ENCODE measurements around the gene ZNF366. TPM values are rescaled to one million over a fixed set of nuclear protein-coding genes. Genes with fewer than 3 reads are reported as not detected.

Gene ZNF366
- total RNA-seq, 1 donor from 2014 or later = 8.1 TPM

DNA sequence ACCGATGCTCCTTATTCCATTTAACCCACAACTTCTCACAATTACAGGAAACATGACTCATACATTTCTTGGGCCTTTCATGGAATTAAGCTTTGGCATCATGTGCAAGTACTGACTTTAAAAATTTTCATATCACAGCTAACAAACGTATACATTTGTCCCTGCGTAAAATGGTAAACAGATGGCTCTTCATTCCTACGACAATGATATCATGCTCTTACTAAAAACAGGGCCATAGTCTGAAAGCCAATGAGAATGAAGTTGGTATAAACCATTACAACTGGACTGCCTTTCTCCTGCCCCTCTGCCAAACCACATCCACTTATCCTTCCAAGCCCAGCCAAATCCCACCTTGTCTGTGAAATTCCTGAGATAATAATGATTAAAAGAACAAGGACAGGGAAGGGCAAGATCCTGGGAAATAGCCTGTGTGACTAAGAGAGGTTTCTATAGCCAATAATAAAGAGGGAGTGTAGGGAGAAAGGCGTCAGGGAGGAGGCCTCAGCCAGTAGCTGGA, 44.9 kb upstream of the ZNF366 start:
- no peaks in the 10 kb centered on the region for H3K36me3 ChIP-seq
- H3K4me1 ChIP-seq = peaks cover 22% of the 10 kb centered on the region
- no peaks in the 10 kb centered on the region for H3K27me3 ChIP-seq (ENCODE audit: low read depth)
- H3K9me3 ChIP-seq (replicated peaks) = no peaks in the 10 kb centered on the region
- no peak overlapping the region for H3K27ac ChIP-seq (replicated peaks)
- H3K4me3 ChIP-seq = no peak overlapping the region
- intact Hi-C loops (cut with micrococcal nuclease) = loop anchor here (5.0 kb wide), 1 partner anchor 300 kb away; no protein-coding TSS in a partner anchor
- TF ChIP-seq, protein P1, sequence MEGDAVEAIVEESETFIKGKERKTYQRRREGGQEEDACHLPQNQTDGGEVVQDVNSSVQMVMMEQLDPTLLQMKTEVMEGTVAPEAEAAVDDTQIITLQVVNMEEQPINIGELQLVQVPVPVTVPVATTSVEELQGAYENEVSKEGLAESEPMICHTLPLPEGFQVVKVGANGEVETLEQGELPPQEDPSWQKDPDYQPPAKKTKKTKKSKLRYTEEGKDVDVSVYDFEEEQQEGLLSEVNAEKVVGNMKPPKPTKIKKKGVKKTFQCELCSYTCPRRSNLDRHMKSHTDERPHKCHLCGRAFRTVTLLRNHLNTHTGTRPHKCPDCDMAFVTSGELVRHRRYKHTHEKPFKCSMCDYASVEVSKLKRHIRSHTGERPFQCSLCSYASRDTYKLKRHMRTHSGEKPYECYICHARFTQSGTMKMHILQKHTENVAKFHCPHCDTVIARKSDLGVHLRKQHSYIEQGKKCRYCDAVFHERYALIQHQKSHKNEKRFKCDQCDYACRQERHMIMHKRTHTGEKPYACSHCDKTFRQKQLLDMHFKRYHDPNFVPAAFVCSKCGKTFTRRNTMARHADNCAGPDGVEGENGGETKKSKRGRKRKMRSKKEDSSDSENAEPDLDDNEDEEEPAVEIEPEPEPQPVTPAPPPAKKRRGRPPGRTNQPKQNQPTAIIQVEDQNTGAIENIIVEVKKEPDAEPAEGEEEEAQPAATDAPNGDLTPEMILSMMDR (IDR thresholded peaks at IDR 0.05; ENCODE audit: borderline replicate concordance) = no peak
- DNase-seq = no peak

DNA sequence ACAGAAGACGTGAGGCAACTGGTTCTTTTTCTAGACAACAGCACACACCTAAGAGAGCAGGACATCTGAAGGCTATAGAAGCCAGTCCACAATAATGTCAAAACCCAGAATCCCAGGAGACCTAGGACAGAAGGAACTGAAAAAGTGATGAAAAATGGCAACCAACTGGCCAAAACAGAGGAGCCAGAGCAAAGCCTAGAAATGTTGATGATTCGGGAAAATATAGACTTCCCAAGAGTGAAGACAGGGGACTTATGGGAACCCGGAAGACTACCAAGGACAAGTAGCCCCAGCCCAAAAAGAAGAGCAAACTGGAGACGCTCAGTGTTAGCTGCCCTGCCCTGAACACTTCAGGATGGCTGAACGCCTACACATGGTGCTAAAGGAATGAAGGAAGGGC, 43.4 kb upstream of the ZNF366 start:
- Histone ChIP-seq H3K4me3 (no peak overlapping the region), H3K4me1 (peaks cover 7% of the 10 kb centered on the region), H3K36me3 (no peaks in the 10 kb centered on the region), H3K27ac (replicated peaks) (no peak overlapping the region), H3K27me3 (ENCODE audit: low read depth) (no peaks in the 10 kb centered on the region), H3K9me3 (replicated peaks) (peaks cover 5% of the 10 kb centered on the region)
- TF ChIP-seq, protein P1 (IDR thresholded peaks at IDR 0.05; ENCODE audit: borderline replicate concordance) = no peak
- intact Hi-C loops (cut with micrococcal nuclease) = loop anchor here (5.0 kb wide), 1 partner anchor 298 kb away; no protein-coding TSS in a partner anchor
- no peak for DNase-seq

DNA sequence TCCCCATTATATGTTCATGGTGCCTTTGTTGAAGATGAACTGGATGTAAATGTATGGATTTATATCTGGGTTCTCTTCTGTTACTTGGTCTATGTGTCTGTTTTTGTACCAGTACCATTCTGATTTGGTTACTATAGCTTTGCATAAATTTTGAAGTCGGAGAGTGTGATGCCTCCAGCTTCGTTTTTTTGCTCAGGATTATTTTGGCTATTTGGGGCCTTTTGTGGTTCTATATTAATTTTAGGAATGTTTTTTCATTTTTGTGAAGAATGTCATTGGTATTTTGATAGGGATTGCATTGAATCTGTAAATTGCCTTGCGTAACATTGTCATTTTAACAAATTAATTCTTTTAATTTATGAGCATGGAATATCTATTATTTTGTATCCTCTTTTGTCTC, 36.6 kb upstream of the ZNF366 start:
- no peak for DNase-seq
- Histone ChIP-seq H3K36me3 (no peaks in the 10 kb centered on the region), H3K27me3 (ENCODE audit: low read depth) (no peaks in the 10 kb centered on the region), H3K9me3 (replicated peaks) (peaks cover 14% of the 10 kb centered on the region), H3K4me1 (no peaks in the 10 kb centered on the region), H3K27ac (replicated peaks) (no peak overlapping the region), H3K4me3 (no peak overlapping the region)
- intact Hi-C loops (cut with micrococcal nuclease) = no loop called here
- TF ChIP-seq, protein P1 (IDR thresholded peaks at IDR 0.05; ENCODE audit: borderline replicate concordance) = no peak

DNA sequence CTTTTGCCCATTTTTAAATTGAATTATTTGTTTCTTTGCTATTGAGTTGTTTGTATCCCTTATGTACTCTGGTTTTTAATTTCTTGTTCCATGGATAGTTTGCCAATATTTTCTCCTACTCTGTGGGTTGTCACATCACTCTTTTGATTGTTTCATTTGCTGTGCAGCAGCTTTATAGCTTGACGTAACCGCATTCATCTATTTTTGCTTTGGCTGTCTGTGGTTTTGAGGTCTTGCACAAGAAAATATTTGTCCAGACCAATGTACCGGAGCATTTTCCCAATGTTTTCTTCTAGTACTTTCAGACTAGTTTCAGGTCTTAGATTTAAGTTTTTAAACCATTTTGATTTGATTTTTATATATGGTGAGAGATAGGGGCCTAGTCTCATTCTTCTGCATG, 36.2 kb upstream of the ZNF366 start:
- intact Hi-C loops (cut with micrococcal nuclease) = no loop called here
- Histone ChIP-seq H3K27me3 (ENCODE audit: low read depth) (no peaks in the 10 kb centered on the region), H3K27ac (replicated peaks) (no peak overlapping the region), H3K36me3 (no peaks in the 10 kb centered on the region), H3K4me3 (no peak overlapping the region), H3K4me1 (no peaks in the 10 kb centered on the region), H3K9me3 (replicated peaks) (peaks cover 14% of the 10 kb centered on the region)
- TF ChIP-seq, protein P1 (IDR thresholded peaks at IDR 0.05; ENCODE audit: borderline replicate concordance) = no peak
- no peak for DNase-seq

DNA sequence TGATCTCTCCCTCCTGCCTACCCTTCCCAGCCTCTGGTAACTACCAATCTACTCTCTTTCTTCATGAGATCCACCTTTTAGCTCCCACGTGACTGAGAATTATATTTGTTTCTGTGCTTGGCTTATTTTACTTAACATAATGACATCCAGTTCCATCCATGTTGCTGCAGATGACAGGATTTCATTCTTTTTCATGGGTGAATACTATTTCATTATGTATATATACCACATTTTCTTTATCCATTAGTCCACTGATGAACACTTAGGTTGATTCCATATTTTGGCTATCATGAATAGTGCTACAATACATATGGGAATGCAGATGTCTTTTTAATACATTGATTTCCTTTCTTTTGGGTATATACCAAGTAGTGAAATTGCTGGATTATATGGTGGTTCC, 35.5 kb upstream of the ZNF366 start:
- Histone ChIP-seq H3K4me1 (no peaks in the 10 kb centered on the region), H3K27me3 (ENCODE audit: low read depth) (no peaks in the 10 kb centered on the region), H3K9me3 (replicated peaks) (peaks cover 14% of the 10 kb centered on the region), H3K4me3 (no peak overlapping the region), H3K27ac (replicated peaks) (no peak overlapping the region), H3K36me3 (no peaks in the 10 kb centered on the region)
- intact Hi-C loops (cut with micrococcal nuclease) = no loop called here
- TF ChIP-seq, protein P1 (IDR thresholded peaks at IDR 0.05; ENCODE audit: borderline replicate concordance) = no peak
- no peak for DNase-seq

Measured in left ventricle myocardium inferior (tissue), 1 donor.